ENCODE measurements around the gene ACOX2.
A peak's percentile ranks its signal among the peaks of the same experiment; 100 is the strongest.

Gene ACOX2

DNA sequence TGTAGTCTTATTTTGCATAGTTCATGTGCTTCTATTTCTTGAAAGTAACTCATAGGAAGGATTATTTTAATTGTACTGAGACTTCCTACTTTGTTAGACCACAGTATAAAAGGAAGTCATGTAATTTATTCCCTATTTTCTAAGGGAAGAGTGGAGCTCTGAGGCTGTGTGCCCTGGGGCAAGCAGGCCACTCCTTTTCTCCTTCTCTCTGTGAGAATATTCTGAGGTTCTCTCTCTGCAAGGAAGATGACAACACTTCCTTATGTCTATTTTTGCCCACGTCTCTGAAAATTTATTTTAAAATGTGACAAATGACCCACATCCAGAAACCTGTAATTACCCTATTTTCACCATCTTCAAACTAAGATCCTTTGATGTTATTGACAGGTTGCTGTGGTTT is 34.1 kb downstream of the ACOX2 start:
- peak; percentile 10 for DNase-seq

DNA sequence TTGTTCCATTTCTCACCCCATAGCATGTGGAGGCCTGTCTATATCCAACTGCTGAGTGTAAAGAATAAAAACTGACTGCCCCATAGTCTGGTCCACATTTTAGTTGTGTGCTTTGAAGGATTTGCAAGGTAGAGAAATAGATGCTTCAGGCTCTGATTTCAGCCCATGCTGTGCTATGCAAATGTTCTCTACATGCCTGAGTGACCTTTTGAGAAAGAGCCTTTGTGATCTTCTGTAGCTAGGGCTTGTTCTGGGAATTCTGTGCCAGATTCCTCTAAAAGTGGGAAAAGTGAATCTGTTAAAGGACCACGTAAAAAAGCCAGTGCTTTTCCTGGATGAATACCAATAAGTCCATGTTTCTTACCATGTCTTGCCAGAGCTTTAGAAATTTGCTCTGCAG is 39.9 kb downstream of the ACOX2 start:
- no peak for DNase-seq

GRCh38 chr3:58496206-58496857 is 40.7 kb downstream of the ACOX2 start:
- DNase-seq, result no peak

DNA sequence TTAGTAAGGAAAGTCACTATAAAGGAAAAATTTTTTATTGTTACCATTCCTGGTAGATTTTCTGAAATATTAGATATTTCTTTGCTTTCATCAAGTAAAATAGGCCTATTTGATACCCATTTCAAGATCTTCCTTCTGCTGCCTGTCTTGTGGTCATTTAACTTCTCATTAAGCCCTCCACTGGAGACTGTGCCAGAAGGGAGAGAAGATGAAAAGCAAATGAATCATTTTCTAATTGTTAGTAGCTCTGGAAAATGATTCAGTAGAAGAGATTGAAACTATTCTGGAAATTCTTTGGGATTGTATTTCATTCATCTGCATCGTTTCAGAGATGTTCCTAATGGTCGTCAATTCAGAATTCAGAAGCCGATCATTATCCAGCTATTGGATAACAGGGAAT is 41.9 kb downstream of the ACOX2 start:
- DNase-seq, result no peak

DNA sequence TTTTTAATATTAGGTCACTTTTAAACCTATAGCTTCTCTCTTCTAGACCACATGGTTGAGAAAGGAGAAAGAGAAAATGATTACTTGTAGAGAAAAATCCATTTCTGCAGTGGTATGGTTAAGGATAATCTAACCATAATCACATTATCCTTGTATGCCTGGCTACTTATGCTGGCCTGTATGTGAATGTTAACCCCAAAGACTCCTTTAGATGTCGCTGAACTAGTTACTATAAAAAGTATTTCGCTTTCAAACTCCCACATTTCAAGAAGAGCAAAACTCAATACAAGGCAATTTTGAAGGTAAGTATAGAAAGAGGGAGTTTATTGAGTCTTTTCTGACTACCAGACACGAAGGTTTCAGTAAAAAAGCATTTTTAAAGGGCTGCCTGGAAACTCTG is 42.9 kb downstream of the ACOX2 start:
- no peak for DNase-seq

DNA sequence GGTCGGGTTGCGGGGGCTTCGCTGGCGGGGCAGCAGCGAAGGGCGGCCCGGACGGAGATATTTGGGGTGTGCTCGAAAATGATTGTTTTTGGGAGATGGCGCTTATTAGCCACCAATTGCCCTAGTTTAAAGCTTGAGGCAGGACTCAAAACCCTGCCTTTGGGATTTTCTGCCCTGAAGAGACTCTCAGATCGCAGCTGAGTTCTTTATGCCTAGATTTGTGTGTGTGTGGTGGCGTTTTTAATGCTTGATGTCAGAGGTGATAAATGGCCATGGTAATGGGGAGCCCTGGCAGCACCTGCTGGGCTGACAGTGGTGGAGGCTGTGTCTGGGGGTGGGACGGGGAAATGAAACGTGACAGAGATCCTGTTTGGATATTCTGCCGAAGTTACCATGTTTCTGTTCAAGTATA is 44.5 kb downstream of the ACOX2 start:
- peak; percentile 18 for DNase-seq

- DNase-seq, result peak; percentile 80
Measured at GRCh38 chr3:58491506-58492402, 45.2 kb downstream of the ACOX2 start, which contains the start of gene KCTD6. KCTD6 (plus strand) TSS chr3:58492096; CDS start chr3:58498756, 6,660 bp downstream.

- DNase-seq, result no peak
Measured at GRCh38 chr3:58490860-58491501, 46.0 kb downstream of the ACOX2 start.

DNA sequence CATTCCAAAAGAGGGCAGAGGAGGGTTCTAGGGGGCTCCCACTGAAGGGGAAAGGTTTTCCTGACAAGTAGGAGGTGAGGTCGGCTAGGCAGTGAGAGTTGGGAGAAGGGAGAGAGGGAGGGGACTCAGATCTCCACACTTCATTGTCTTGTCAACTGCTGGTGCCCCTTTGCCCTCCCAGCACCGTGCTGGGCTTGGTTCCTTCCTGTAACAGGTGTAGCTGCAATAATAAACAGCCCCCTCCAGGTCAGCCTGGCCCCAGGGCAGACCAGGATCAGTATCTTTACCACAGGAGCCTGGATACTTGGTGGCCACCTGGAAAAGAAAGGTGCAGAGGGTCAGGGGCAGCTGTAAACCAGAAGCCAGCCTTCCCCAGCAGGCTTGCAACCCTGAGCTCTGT is 48.0 kb downstream of the ACOX2 start:
- no peak for DNase-seq

- DNase-seq, result no peak
Measured at GRCh38 chr3:58487140-58487886, 49.7 kb downstream of the ACOX2 start.

- DNase-seq, result no peak
Measured at GRCh38 chr3:58485801-58486435, 51.1 kb downstream of the ACOX2 start.

DNA sequence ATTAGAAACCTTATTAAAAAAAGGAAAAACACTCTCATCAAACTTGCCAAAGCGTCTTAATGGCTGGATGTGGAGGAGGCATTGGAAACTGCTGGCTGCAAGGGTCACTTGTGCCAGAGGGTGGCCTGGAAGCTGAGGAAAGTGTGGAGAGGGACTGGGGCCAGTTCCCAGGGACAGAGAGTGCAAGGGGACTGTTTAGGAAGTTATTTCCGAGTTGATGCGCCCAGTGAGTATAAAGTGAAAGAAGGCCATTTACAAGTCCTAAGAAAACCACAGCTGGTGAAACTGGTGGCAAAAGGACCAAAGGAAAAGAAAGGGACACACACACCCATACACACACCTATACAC is 52.3 kb downstream of the ACOX2 start:
- no peak for DNase-seq

DNA sequence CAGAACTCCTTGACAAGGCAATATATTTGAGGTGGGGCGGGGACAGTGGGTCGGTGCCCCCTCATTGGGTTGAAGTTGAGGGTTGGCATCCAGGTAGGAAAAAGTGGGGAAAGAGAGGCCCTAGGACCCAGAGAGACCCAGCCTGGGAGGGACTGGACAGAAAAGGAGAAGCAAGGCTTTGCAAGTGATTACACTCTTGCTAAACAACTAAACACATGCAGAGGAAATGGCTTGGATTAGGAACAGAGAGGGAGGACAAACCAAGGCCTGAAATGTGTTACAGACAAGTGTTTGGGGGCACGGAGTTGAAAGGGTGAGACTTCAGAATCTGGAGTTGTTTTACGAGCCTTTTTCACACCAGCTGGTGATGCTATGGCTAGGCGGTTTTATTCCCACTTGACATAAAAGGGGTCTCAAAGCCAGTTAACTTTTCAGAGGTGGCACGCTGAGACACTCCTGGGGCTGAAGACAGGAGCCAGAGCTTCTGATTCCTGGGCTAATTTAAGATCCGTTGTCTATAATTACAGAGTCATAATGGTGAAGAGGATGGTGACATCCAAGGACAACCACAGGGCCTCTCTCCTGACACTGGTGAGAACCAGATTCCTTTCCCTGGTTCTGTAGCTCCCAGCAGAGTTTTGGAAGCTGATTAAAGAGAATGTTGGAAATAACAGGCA is 52.8 kb downstream of the ACOX2 start:
- DNase-seq, result no peak

GRCh38 chr3:58482917-58483636 is 53.9 kb downstream of the ACOX2 start:
- DNase-seq, result no peak

DNA sequence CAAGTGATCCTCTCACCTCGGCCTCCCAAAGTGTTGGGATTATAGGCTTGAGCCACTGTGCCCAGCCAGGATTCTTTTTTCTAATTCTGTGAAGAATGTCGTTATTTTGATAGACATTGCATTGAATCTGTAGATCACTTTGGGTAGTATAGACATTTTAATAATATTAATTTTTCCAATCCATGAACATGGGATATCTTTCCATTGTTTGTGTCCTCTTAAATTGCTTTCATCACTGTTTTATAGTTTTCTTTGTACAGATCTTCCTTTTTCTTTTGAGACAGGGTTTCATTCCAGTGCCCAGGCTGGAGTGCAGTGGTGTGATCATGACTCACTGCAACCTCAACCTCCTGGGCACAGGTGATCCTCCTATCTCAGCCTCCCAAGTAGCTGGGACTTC is 56.7 kb downstream of the ACOX2 start:
- no peak for DNase-seq

- no peak for DNase-seq
Measured at GRCh38 chr3:58478781-58479180, 58.2 kb downstream of the ACOX2 start.

- no peak for DNase-seq
Measured at GRCh38 chr3:58474967-58475578, 61.9 kb downstream of the ACOX2 start.

DNA sequence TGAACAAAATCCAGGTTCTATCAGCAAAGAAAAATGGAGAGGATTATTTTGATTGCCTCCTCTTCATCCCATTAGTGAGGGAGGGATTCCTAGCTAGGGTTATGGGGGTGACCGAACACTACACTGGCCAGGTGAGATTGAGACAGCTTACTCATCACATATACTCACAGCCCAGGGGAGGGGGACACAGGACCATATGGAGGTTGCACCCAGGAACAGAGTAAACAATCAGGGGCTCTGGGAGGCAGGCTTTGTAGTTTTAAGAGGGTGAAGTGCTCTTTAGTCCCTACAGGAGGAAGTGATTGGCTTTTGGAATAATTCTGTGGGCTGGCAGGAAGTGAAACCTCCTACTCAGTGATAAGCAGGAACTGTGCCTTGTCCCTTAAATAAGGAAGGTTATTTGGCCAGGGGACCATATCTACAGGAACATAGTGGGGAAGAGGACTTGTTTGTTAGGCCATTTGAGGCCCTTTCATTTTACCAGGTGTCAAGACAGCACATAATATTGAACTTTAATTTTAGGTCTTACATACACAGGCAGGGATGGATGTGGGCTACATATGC is 62.6 kb downstream of the ACOX2 start:
- DNase-seq, result no peak

GRCh38 chr3:58473275-58473674 is 63.7 kb downstream of the ACOX2 start:
- DNase-seq, result no peak

All from KG1 (cell line).